Measurements from ENCODE around the gene GIT2.

DNA sequence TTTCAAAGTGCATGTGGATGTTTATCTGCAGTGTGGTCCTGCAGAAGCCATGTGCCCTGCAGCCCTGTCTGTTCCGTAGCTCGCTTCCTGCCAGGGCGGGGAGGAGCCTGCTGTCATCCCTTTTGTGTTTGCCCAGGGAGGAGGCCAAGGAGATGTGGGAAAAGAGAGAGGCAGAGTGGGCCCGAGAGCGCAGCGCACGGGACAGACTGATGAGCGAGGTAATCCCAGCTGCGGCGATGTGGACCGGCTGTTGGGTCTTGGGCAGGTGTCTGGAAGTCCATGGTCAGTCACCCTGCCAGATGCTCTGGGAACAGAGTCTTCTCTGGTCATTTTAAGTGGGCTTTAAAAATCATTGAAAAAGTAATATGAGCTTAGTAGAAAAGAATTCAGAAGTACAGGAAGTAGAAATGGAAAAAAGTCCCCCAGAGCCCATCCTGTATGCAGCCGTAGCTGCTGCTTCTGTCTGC is 83.3 kb downstream of the GIT2 start:
- TF ChIP-seq, protein P1, sequence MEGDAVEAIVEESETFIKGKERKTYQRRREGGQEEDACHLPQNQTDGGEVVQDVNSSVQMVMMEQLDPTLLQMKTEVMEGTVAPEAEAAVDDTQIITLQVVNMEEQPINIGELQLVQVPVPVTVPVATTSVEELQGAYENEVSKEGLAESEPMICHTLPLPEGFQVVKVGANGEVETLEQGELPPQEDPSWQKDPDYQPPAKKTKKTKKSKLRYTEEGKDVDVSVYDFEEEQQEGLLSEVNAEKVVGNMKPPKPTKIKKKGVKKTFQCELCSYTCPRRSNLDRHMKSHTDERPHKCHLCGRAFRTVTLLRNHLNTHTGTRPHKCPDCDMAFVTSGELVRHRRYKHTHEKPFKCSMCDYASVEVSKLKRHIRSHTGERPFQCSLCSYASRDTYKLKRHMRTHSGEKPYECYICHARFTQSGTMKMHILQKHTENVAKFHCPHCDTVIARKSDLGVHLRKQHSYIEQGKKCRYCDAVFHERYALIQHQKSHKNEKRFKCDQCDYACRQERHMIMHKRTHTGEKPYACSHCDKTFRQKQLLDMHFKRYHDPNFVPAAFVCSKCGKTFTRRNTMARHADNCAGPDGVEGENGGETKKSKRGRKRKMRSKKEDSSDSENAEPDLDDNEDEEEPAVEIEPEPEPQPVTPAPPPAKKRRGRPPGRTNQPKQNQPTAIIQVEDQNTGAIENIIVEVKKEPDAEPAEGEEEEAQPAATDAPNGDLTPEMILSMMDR (IDR thresholded peaks at IDR 0.05; ENCODE audit: low read length): no peak
- TF ChIP-seq EZH2 (optimal IDR thresholded peaks at IDR 0.05; ENCODE audit: low read depth, low read length) (no peak), EZH2phosphoT487 (IDR thresholded peaks at IDR 0.05; ENCODE audit: low read length) (no peak)

Measured in MM.1S (cell line).